Measurements from ENCODE around the gene ITPR1. TPM values are rescaled to one million over a fixed set of nuclear protein-coding genes. Genes with fewer than 3 reads are reported as not detected.

ITPR1 gene
- total RNA-seq, 2 donors from 2014 or later: 7.0 to 18.2 TPM

GRCh38 chr3:4533489-4534443 is 40.6 kb downstream of the ITPR1 start:
- intact Hi-C loops (cut with DNase I): no loop called here
- Histone ChIP-seq H3K9me3 (no peaks in the 10 kb centered on the region), H3K4me1 (no peaks in the 10 kb centered on the region), H3K4me3 (no peak overlapping the region), H3K27ac (no peak overlapping the region), H3K27me3 (no peaks in the 10 kb centered on the region), H3K36me3 (no peaks in the 10 kb centered on the region), H3K9ac (ENCODE audit: low read depth in 2 of 2, low read length in 2 of 2) (no peak overlapping the region)
- peak; percentile 22 for DNase-seq
- TF ChIP-seq CTCF (IDR thresholded peaks at IDR 0.05): no peak

DNA sequence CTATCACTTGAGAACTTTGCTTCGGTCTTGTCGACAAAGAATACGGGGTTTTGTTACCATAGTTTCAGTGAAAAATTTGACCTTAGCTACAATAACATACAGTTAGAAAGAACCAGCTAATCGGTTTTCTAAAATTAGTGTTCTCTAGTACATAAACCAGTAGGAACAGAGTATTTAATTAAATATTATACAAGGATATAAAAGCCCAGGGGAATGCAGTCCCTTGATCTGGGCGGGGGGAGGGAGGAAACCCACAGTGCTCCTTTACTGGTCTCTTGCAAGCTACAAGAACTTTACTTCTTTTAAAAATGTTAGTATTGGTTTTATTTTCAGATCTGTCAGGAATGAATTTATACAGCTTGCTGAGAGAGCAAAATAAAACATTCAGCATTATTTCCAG is 41.8 kb downstream of the ITPR1 start:
- H3K36me3 ChIP-seq: no peaks in the 10 kb centered on the region
- TF ChIP-seq CTCF (IDR thresholded peaks at IDR 0.05): no peak
- no peaks in the 10 kb centered on the region for H3K27me3 ChIP-seq
- no peak for DNase-seq
- H3K27ac ChIP-seq: no peak overlapping the region
- H3K4me3 ChIP-seq: no peak overlapping the region
- intact Hi-C loops (cut with DNase I): no loop called here
- no peaks in the 10 kb centered on the region for H3K9me3 ChIP-seq
- no peaks in the 10 kb centered on the region for H3K4me1 ChIP-seq
- H3K9ac ChIP-seq (ENCODE audit: low read depth in 2 of 2, low read length in 2 of 2): no peak overlapping the region

GRCh38 chr3:4536260-4536659 is 43.1 kb downstream of the ITPR1 start:
- no peaks in the 10 kb centered on the region for H3K9me3 ChIP-seq
- no peaks in the 10 kb centered on the region for H3K36me3 ChIP-seq
- no peak for TF ChIP-seq CTCF (IDR thresholded peaks at IDR 0.05)
- no peak for DNase-seq
- H3K4me1 ChIP-seq: no peaks in the 10 kb centered on the region
- no peak overlapping the region for H3K27ac ChIP-seq
- H3K4me3 ChIP-seq: no peak overlapping the region
- no peak overlapping the region for H3K9ac ChIP-seq (ENCODE audit: low read depth in 2 of 2, low read length in 2 of 2)
- no peaks in the 10 kb centered on the region for H3K27me3 ChIP-seq
- intact Hi-C loops (cut with DNase I): no loop called here

DNA sequence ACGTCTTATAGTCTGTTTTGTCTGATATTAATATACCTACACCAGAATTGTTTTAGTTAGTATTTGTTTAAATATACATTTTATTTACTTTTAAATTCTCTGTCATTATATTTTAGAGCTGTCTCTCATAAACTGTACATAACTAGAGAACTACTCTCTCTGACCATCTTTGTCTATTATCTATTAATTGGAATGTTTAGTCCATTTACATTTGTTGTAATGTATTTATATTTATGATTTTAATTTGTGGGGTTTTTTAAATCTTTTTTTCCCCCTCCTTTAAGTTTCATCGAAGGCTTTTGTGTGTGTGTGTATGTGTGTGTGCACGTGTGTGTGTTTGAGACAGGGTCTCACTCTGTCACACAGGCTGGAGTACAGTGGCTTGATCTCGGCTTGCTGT is 47.1 kb downstream of the ITPR1 start:
- no peaks in the 10 kb centered on the region for H3K27me3 ChIP-seq
- no peak overlapping the region for H3K9ac ChIP-seq (ENCODE audit: low read depth in 2 of 2, low read length in 2 of 2)
- no peak for TF ChIP-seq CTCF (IDR thresholded peaks at IDR 0.05)
- H3K27ac ChIP-seq: no peak overlapping the region
- H3K36me3 ChIP-seq: no peaks in the 10 kb centered on the region
- DNase-seq: no peak
- H3K9me3 ChIP-seq: no peaks in the 10 kb centered on the region
- intact Hi-C loops (cut with DNase I): no loop called here
- H3K4me1 ChIP-seq: no peaks in the 10 kb centered on the region
- no peak overlapping the region for H3K4me3 ChIP-seq

GRCh38 chr3:4543110-4543509 is 50.0 kb downstream of the ITPR1 start:
- Histone ChIP-seq H3K9me3 (no peaks in the 10 kb centered on the region), H3K27ac (no peak overlapping the region), H3K9ac (ENCODE audit: low read depth in 2 of 2, low read length in 2 of 2) (no peak overlapping the region), H3K36me3 (no peaks in the 10 kb centered on the region), H3K27me3 (no peaks in the 10 kb centered on the region), H3K4me3 (no peak overlapping the region), H3K4me1 (no peaks in the 10 kb centered on the region)
- TF ChIP-seq CTCF (IDR thresholded peaks at IDR 0.05): no peak
- intact Hi-C loops (cut with DNase I): no loop called here
- DNase-seq: no peak
